SH-SY5Y (cell line): ENCODE data around the gene SIX5.

Experiments
- GATA2 ChIP-seq: IDR thresholded peaks from 2 replicates; pipeline ENCODE4 v1.6.1; 2011; ENCODE audit warnings: mild to moderate bottlenecking, low read depth, low read length
- GATA3 ChIP-seq: IDR thresholded peaks from 2 replicates; pipeline ENCODE4 v1.6.1; 2011; ENCODE audit warnings: low read depth, mild to moderate bottlenecking, low read length, moderate library complexity

- TF ChIP-seq GATA3 (no peak), GATA2 (no peak)
These were observed 39.2 kb downstream of the SIX5 start for GRCh38 chr19:45729800-45730290.
